ENCODE measurements around the gene HOXB3. TPM values are rescaled to one million over a fixed set of nuclear protein-coding genes. Genes with fewer than 3 reads are reported as not detected.
A peak's percentile ranks its signal among the peaks of the same experiment; 100 is the strongest.

Gene HOXB3
- total RNA-seq, 1 donor from 2014 or later: not detected

DNA sequence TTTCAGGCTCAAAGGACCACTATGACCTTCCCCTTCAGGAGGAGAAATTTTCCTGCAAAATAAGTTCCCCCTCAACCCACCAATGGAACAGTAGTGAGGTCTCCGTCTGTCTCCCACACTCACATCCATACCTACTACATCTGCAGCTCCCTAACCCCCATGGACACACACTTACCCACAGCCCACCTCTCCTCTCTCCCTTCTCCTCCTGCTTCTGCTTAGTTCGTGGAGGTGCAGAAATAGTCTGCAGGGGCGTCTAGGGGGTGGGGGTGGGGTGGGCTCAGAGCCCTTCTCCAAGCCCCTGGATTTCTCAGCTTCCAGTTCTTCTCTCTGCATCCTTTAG lies 20.8 kb downstream of the HOXB3 start:
- Histone ChIP-seq H3K36me3 (no peaks in the 10 kb centered on the region), H3K9ac (no peak overlapping the region), H3K4me1 (no peaks in the 10 kb centered on the region), H3K79me2 (ENCODE audit: low read depth) (no peaks in the 10 kb centered on the region), H4K20me1 (ENCODE audit: low read depth) (peaks cover 98% of the 10 kb centered on the region), H3F3A (ENCODE audit: low read depth) (no peaks in the 10 kb centered on the region), H3K27ac (no peak overlapping the region), H3K9me3 (ENCODE audit: low read depth) (no peaks in the 10 kb centered on the region), H3K4me2 (no peak overlapping the region), H3K27me3 (peaks cover 100% of the 10 kb centered on the region), H3K4me3 (no peak overlapping the region), H2AFZ (replicated peaks) (no peak overlapping the region)
- no peak for DNase-seq (ENCODE audit: low spot score)
- no peaks in the 10 kb centered on the region for H3K36me3 Mint-ChIP-seq
- peaks cover 2% of the 10 kb centered on the region for H3K9me3 Mint-ChIP-seq
- H3K27ac Mint-ChIP-seq: no peak overlapping the region
- H3K4me3 Mint-ChIP-seq: no peak overlapping the region
- no peaks in the 10 kb centered on the region for H3K4me1 Mint-ChIP-seq
- peaks cover 22% of the 10 kb centered on the region for H3K27me3 Mint-ChIP-seq (ENCODE audit: insufficient read depth, low read depth)
- TF ChIP-seq, protein P1, sequence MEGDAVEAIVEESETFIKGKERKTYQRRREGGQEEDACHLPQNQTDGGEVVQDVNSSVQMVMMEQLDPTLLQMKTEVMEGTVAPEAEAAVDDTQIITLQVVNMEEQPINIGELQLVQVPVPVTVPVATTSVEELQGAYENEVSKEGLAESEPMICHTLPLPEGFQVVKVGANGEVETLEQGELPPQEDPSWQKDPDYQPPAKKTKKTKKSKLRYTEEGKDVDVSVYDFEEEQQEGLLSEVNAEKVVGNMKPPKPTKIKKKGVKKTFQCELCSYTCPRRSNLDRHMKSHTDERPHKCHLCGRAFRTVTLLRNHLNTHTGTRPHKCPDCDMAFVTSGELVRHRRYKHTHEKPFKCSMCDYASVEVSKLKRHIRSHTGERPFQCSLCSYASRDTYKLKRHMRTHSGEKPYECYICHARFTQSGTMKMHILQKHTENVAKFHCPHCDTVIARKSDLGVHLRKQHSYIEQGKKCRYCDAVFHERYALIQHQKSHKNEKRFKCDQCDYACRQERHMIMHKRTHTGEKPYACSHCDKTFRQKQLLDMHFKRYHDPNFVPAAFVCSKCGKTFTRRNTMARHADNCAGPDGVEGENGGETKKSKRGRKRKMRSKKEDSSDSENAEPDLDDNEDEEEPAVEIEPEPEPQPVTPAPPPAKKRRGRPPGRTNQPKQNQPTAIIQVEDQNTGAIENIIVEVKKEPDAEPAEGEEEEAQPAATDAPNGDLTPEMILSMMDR (IDR thresholded peaks at IDR 0.05): no peak

DNA sequence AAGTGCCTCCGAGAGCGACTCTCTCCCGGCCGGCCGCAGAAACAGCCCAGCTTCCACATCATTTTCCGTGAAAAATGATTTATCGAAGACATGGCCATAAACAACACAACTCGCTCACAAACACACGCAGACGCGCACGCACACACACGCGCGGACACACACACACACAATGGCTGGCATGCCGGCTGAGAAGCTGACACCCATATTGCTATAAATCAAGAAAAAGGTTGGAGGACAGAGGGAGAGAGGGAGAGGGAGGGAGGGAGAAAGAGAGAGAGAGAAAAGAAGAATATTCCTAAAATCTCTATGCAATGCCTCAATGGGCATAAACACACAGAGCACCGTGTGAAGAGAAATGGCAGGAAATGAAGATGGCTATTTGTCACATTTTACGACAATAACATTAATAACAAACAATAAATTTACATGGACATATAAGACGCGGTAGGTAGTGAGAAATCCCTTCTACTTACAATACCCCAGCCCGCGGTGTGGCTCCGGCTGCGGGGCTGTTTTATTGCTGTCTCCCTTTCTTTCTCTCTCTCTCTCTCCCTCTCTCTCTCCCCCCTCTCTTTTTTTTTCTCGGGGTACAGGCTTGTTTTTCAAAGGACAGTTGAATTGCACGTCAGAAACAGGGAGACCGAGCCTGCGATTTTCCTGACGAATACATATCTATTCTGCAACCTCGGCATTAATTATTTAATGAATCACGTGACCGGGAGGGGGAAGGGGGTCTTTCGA lies 21.4 kb downstream of the HOXB3 start:
- H3K27ac ChIP-seq: no peak overlapping the region
- no peak overlapping the region for H3K4me3 Mint-ChIP-seq
- H3K4me2 ChIP-seq: no peak overlapping the region
- H3K9me3 ChIP-seq (ENCODE audit: low read depth): no peaks in the 10 kb centered on the region
- H3F3A ChIP-seq (ENCODE audit: low read depth): no peaks in the 10 kb centered on the region
- TF ChIP-seq, protein P1 (IDR thresholded peaks at IDR 0.05): no peak
- TF ChIP-seq EZH2 (IDR thresholded peaks at IDR 0.05) (peak; percentile 88), EZH2phosphoT487 (IDR thresholded peaks at IDR 0.05) (peak; percentile 87)
- no peak overlapping the region for H3K27ac Mint-ChIP-seq
- no peak overlapping the region for H3K4me3 ChIP-seq
- H3K36me3 ChIP-seq: no peaks in the 10 kb centered on the region
- H3K27me3 Mint-ChIP-seq (ENCODE audit: insufficient read depth, low read depth): peaks cover 19% of the 10 kb centered on the region
- H3K36me3 Mint-ChIP-seq: no peaks in the 10 kb centered on the region
- H3K4me1 ChIP-seq: no peaks in the 10 kb centered on the region
- peaks cover 96% of the 10 kb centered on the region for H4K20me1 ChIP-seq (ENCODE audit: low read depth)
- H3K79me2 ChIP-seq (ENCODE audit: low read depth): no peaks in the 10 kb centered on the region
- H2AFZ ChIP-seq (replicated peaks): no peak overlapping the region
- DNase-seq (ENCODE audit: low spot score): no peak
- peaks cover 100% of the 10 kb centered on the region for H3K27me3 ChIP-seq
- H3K9me3 Mint-ChIP-seq: peaks cover 2% of the 10 kb centered on the region
- H3K9ac ChIP-seq: no peak overlapping the region
- H3K4me1 Mint-ChIP-seq: no peaks in the 10 kb centered on the region

DNA sequence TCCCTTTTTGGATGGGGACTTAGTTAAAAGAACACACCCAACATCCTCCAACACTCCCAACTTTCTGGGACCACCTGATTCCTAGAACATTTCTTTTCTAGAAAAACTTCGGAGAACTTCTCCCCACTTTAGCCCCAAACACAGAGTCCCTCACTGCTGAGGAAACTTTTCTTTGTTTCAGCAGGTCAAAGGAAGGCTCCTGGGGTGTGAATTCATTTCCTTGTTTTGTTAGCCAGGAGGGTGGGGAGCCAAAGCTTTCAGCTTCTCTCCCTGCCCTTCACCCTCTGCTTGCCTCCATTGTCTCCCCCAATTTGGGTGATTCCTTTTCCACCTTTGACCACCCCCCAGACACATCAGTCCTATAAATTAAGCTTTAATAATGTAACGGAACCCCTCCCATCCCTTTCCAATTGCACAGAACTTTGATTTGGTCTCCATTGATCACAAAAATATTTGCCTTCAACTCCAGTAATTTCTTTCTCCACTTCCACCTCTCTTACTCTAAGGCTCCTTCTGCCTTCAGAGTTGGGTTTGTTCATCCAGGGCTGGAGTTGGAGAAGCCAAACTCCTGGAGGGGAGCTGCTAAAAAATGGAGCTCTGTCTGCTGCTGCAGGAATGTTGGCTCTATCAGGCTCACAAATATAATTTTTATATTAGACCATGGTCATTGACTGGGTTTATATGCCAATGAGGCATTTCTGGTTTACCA lies 22.2 kb downstream of the HOXB3 start:
- H4K20me1 ChIP-seq (ENCODE audit: low read depth): peaks cover 96% of the 10 kb centered on the region
- Mint-ChIP-seq H3K4me3 (no peak overlapping the region), H3K27ac (no peak overlapping the region), H3K27me3 (ENCODE audit: insufficient read depth, low read depth) (peaks cover 19% of the 10 kb centered on the region), H3K4me1 (no peaks in the 10 kb centered on the region), H3K36me3 (no peaks in the 10 kb centered on the region), H3K9me3 (peaks cover 2% of the 10 kb centered on the region)
- no peaks in the 10 kb centered on the region for H3K4me1 ChIP-seq
- H3K4me3 ChIP-seq: no peak overlapping the region
- H3F3A ChIP-seq (ENCODE audit: low read depth): no peaks in the 10 kb centered on the region
- no peak overlapping the region for H3K9ac ChIP-seq
- no peak for DNase-seq (ENCODE audit: low spot score)
- no peak overlapping the region for H2AFZ ChIP-seq (replicated peaks)
- TF ChIP-seq EZH2phosphoT487 (IDR thresholded peaks at IDR 0.05): no peak
- H3K4me2 ChIP-seq: no peak overlapping the region
- no peaks in the 10 kb centered on the region for H3K79me2 ChIP-seq (ENCODE audit: low read depth)
- no peaks in the 10 kb centered on the region for H3K36me3 ChIP-seq
- peaks cover 100% of the 10 kb centered on the region for H3K27me3 ChIP-seq
- no peaks in the 10 kb centered on the region for H3K9me3 ChIP-seq (ENCODE audit: low read depth)
- no peak overlapping the region for H3K27ac ChIP-seq

DNA sequence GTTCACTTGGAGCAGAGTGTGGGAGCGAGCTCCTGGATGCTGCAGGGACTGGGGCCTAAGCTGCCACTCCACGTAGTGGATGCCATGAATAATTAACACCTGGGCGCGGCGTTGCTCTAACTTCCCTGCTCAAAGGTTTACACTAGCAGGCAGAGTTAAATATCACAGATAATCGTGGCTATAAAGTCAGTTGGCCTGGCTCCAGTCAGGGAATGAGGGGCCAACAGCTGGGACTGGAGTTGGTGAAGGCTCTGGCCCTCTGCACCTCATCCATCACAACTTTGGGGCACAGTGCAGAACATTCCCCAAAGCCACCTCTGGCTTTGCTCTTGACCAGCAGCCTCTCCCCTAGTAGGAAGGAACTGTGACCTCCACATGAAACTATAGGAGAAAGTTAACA lies 22.8 kb downstream of the HOXB3 start:
- H3K36me3 ChIP-seq: no peaks in the 10 kb centered on the region
- peaks cover 100% of the 10 kb centered on the region for H3K27me3 ChIP-seq
- no peak overlapping the region for H3K27ac ChIP-seq
- no peaks in the 10 kb centered on the region for H3K36me3 Mint-ChIP-seq
- no peak overlapping the region for H3K4me3 Mint-ChIP-seq
- H3K9me3 Mint-ChIP-seq: peaks cover 2% of the 10 kb centered on the region
- no peak for DNase-seq (ENCODE audit: low spot score)
- H3K9ac ChIP-seq: no peak overlapping the region
- H3K27ac Mint-ChIP-seq: no peak overlapping the region
- no peak overlapping the region for H2AFZ ChIP-seq (replicated peaks)
- H3K4me3 ChIP-seq: no peak overlapping the region
- H3K9me3 ChIP-seq (ENCODE audit: low read depth): no peaks in the 10 kb centered on the region
- H3K79me2 ChIP-seq (ENCODE audit: low read depth): no peaks in the 10 kb centered on the region
- H3F3A ChIP-seq (ENCODE audit: low read depth): no peaks in the 10 kb centered on the region
- H4K20me1 ChIP-seq (ENCODE audit: low read depth): peaks cover 96% of the 10 kb centered on the region
- H3K4me1 ChIP-seq: no peaks in the 10 kb centered on the region
- H3K4me2 ChIP-seq: no peak overlapping the region
- TF ChIP-seq, protein P1 (IDR thresholded peaks at IDR 0.05): no peak
- no peak for TF ChIP-seq EZH2phosphoT487 (IDR thresholded peaks at IDR 0.05)
- TF ChIP-seq EZH2 (IDR thresholded peaks at IDR 0.05): no peak
- H3K4me1 Mint-ChIP-seq: no peaks in the 10 kb centered on the region
- peaks cover 19% of the 10 kb centered on the region for H3K27me3 Mint-ChIP-seq (ENCODE audit: insufficient read depth, low read depth)

Data from neural progenitor cell (in vitro differentiated cells).